Measurements from ENCODE around the gene PIK3CA. TPM values are rescaled to one million over a fixed set of nuclear protein-coding genes. Genes with fewer than 3 reads are reported as not detected.
A peak's percentile ranks its signal among the peaks of the same experiment; 100 is the strongest.
"Not testable (repeated sequence)": the region's sequence is repeated elsewhere in the genome, so short reads cannot be mapped to it uniquely, and the experiment has no call there.

PIK3CA gene
- total RNA-seq = 6.5 TPM

GRCh38 chr3:179147873-179148615 lies at the start of gene PIK3CA:
Gene PIK3CA (plus strand): TSS chr3:179148357. CDS start chr3:179198826, 50,469 bp downstream.
- DNase-seq (ENCODE audit: low read depth in 2 of 3, low spot score in 2 of 3) = peak; percentile 86 to 100 (median 99)

GRCh38 chr3:179098388-179099077 lies 49.6 kb upstream of the PIK3CA start:
- DNase-seq (ENCODE audit: low read depth in 2 of 3, low spot score in 2 of 3) = no peak

- no peak for DNase-seq (ENCODE audit: low read depth in 2 of 3, low spot score in 2 of 3)
Observed at GRCh38 chr3:179100652-179101051, 47.5 kb upstream of the PIK3CA start.

- no peak for DNase-seq (ENCODE audit: low read depth in 2 of 3, low spot score in 2 of 3)
Observed at GRCh38 chr3:179105881-179106280, 42.3 kb upstream of the PIK3CA start.

- DNase-seq (ENCODE audit: low read depth in 2 of 3, low spot score in 2 of 3) = no peak
Observed at GRCh38 chr3:179107617-179108016, 40.5 kb upstream of the PIK3CA start.

- no peak for DNase-seq (ENCODE audit: low read depth in 2 of 3, low spot score in 2 of 3)
Observed at GRCh38 chr3:179108086-179108485, 40.1 kb upstream of the PIK3CA start.

- no peak for DNase-seq (ENCODE audit: low read depth in 2 of 3, low spot score in 2 of 3)
Observed at GRCh38 chr3:179113903-179114302, 34.3 kb upstream of the PIK3CA start.

- not testable (repeated sequence) for DNase-seq (ENCODE audit: low read depth in 2 of 3, low spot score in 2 of 3)
Observed at GRCh38 chr3:179115444-179115843, 32.7 kb upstream of the PIK3CA start.

GRCh38 chr3:179116816-179117215 lies 31.3 kb upstream of the PIK3CA start:
- DNase-seq (ENCODE audit: low read depth in 2 of 3, low spot score in 2 of 3) = no peak

GRCh38 chr3:179132191-179132890 lies 15.8 kb upstream of the PIK3CA start:
- DNase-seq (ENCODE audit: low read depth in 2 of 3, low spot score in 2 of 3) = not testable (repeated sequence)

- DNase-seq (ENCODE audit: low read depth in 2 of 3, low spot score in 2 of 3) = no peak
Observed at GRCh38 chr3:179133575-179133974, 14.6 kb upstream of the PIK3CA start.

- no peak for DNase-seq (ENCODE audit: low read depth in 2 of 3, low spot score in 2 of 3)
Observed at GRCh38 chr3:179136195-179136594, 12.0 kb upstream of the PIK3CA start.

- no peak for DNase-seq (ENCODE audit: low read depth in 2 of 3, low spot score in 2 of 3)
Observed at GRCh38 chr3:179141890-179142289, 6.3 kb upstream of the PIK3CA start.

- DNase-seq (ENCODE audit: low read depth in 2 of 3, low spot score in 2 of 3) = peak; percentile 41 to 78 (median 68)
Observed at GRCh38 chr3:179146911-179147513, 1.1 kb upstream of the PIK3CA start.

- DNase-seq (ENCODE audit: low read depth in 2 of 3, low spot score in 2 of 3) = no peak
Observed at GRCh38 chr3:179147514-179147872, 664 bp upstream of the PIK3CA start.

GRCh38 chr3:179148616-179149405 lies 654 bp downstream of the PIK3CA start:
- peak; percentile 34 to 43 (median 42) for DNase-seq (ENCODE audit: low read depth in 2 of 3, low spot score in 2 of 3)

- DNase-seq (ENCODE audit: low read depth in 2 of 3, low spot score in 2 of 3) = peak; percentile 32 to 65 (median 52)
Observed at GRCh38 chr3:179149406-179149867, 1.3 kb downstream of the PIK3CA start.

- DNase-seq (ENCODE audit: low read depth in 2 of 3, low spot score in 2 of 3) = peak in 1 of 3 donors; percentile 4
Observed at GRCh38 chr3:179149951-179150350, 1.8 kb downstream of the PIK3CA start.

- no peak for DNase-seq (ENCODE audit: low read depth in 2 of 3, low spot score in 2 of 3)
Observed at GRCh38 chr3:179150610-179151009, 2.5 kb downstream of the PIK3CA start.

- no peak for DNase-seq (ENCODE audit: low read depth in 2 of 3, low spot score in 2 of 3)
Observed at GRCh38 chr3:179151474-179151873, 3.3 kb downstream of the PIK3CA start.

Data from hematopoietic multipotent progenitor cell (in vitro differentiated cells).